H1 (cell line): ENCODE measurements around the gene FBLN5. TPM values are rescaled to one million over a fixed set of nuclear protein-coding genes. Genes with fewer than 3 reads are reported as not detected.

Source experiments
- CTCF ChIA-PET: fragments of 300-600 bp; sonication (Branson Sonifier 250); formaldehyde crosslinking; loops from one replicate; lab custom pipeline; 2021; ENCODE audit not compliant: partially characterized antibody; lab: Charles Lee
- POLR2A ChIA-PET: fragments of 300-600 bp; sonication (Branson Sonifier 250); formaldehyde crosslinking; loops from one replicate; lab custom pipeline; 2021; ENCODE audit warnings: inconsistent platforms; ENCODE audit not compliant: partially characterized antibody; lab: Charles Lee
- DNase-seq, 2 experiments: peaks; one replicate each; pipeline versions ENCODE4 v3.0.0 to v3.0.0-alpha.2; 2010 to 2022; ENCODE audit warnings: low spot score in 2 of 2, low read depth in 1 of 2, mixed read lengths in 1 of 2
- FAIRE-seq: peaks from 2 replicates; lab custom pipeline; 2011; peaks lifted over from hg19 to GRCh38; lab: Jason Lieb, UNC
- H2AFZ ChIP-seq: 2 replicates; pipeline ENCODE4 v1.8.1; 2012; ENCODE audit warnings: low read length, inconsistent platforms
- H2AK5ac ChIP-seq: 2 replicates; pipeline ENCODE4 v1.6.1; 2013; ENCODE audit warnings: low read depth, low read length
- H2BK120ac ChIP-seq: replicated peaks from 2 replicates; pipeline ENCODE3; 2013; ENCODE audit warnings: low read depth, low read length, inconsistent platforms
- H2BK12ac ChIP-seq: 2 replicates; pipeline ENCODE4 v1.6.1; 2013; ENCODE audit warnings: low read depth, low read length
- H2BK15ac ChIP-seq: 2 replicates; pipeline ENCODE4 v1.6.1; 2013; ENCODE audit warnings: low read length
- H2BK20ac ChIP-seq: 2 replicates; pipeline ENCODE4 v1.6.1; 2013; ENCODE audit warnings: low read length
- H2BK5ac ChIP-seq: 2 replicates; pipeline ENCODE4 v1.6.1; 2013; ENCODE audit warnings: low read depth, low read length
- H3K14ac ChIP-seq: 2 replicates; pipeline ENCODE4 v1.6.1; 2013; ENCODE audit warnings: inconsistent platforms; ENCODE audit not compliant: insufficient read length
- H3K18ac ChIP-seq: 2 replicates; pipeline ENCODE4 v1.6.1; 2013; ENCODE audit warnings: low read length; ENCODE audit errors: extremely low read depth
- H3K23ac ChIP-seq: 2 replicates; pipeline ENCODE4 v1.6.1; 2013; ENCODE audit warnings: inconsistent platforms; ENCODE audit not compliant: insufficient read length
- H3K23me2 ChIP-seq: 2 replicates; pipeline ENCODE4 v1.6.1; 2013; ENCODE audit warnings: low read depth, low read length
- H3K27ac ChIP-seq: 2 replicates; pipeline ENCODE4 v1.6.1; 2011; ENCODE audit warnings: low read depth, low read length, inconsistent platforms
- H3K27me3 ChIP-seq, 4 experiments: replicated peaks in 1 of 4; 1 replicate in 1 of 4; 2 replicates in 3 of 4; pipeline versions ENCODE4 v1.6.1 to v1.8.1; 2011 to 2013; ENCODE audit warnings: low read length in 3 of 4, mild to moderate bottlenecking in 3 of 4, inconsistent platforms in 2 of 4, mixed read lengths in 2 of 4, moderate library complexity in 1 of 4; ENCODE audit not compliant: control insufficient read depth in 3 of 4, insufficient read depth in 3 of 4; ENCODE audit errors: extremely low read depth in 1 of 4
- H3K36me3 ChIP-seq, 4 experiments: 2 replicates each; pipeline versions ENCODE4 v1.6.1 to v1.8.1; 2011 to 2013; ENCODE audit warnings: mild to moderate bottlenecking in 4 of 4, low read length in 3 of 4, moderate library complexity in 2 of 4, control low read depth in 1 of 4, inconsistent platforms in 1 of 4; ENCODE audit not compliant: insufficient read depth in 4 of 4, control insufficient read depth in 2 of 4
- H3K4ac ChIP-seq: replicated peaks from 2 replicates; pipeline ENCODE3; 2013; ENCODE audit warnings: low read length, low read depth, mixed read lengths, inconsistent platforms; ENCODE audit not compliant: insufficient read length
- H3K4me1 ChIP-seq, 4 experiments: replicated peaks in 1 of 4; 1 replicate in 1 of 4; 2 replicates in 3 of 4; pipeline versions ENCODE4 v1.6.1 to v1.8.1; 2011 to 2013; ENCODE audit warnings: low read length in 3 of 4, inconsistent platforms in 2 of 4, mixed read lengths in 1 of 4; ENCODE audit not compliant: insufficient read depth in 4 of 4, control insufficient read depth in 3 of 4
- H3K4me2 ChIP-seq, 2 experiments: 2 replicates each; pipeline versions ENCODE4 v1.6.1 to v1.8.1; 2011 to 2013; ENCODE audit warnings: low read depth in 2 of 2, low read length in 2 of 2, control low read depth in 1 of 2, inconsistent platforms in 1 of 2, mild to moderate bottlenecking in 1 of 2; ENCODE audit not compliant: insufficient read depth in 1 of 2
- H3K4me3 ChIP-seq, 4 experiments: fragments of 200-600, 300-600 bp in 1 of 4; sonication (generic), shearing (Covaris generic), sonication (Bioruptor Twin) in 1 of 4; 2 replicates each; pipeline versions ENCODE4 v1.5.1 to v1.8.1; 2011 to 2016; ENCODE audit warnings: low read length in 4 of 4, low read depth in 3 of 4, control low read depth in 2 of 4, inconsistent platforms in 2 of 4, mild to moderate bottlenecking in 2 of 4, mixed read lengths in 1 of 4, moderate library complexity in 1 of 4; ENCODE audit not compliant: insufficient read depth in 2 of 4; ENCODE audit errors: extremely low read depth in 1 of 4
- H3K56ac ChIP-seq: replicated peaks from 2 replicates; pipeline ENCODE3; 2013; ENCODE audit warnings: low read depth, mild to moderate bottlenecking, mixed read lengths, low read length, inconsistent platforms; ENCODE audit not compliant: insufficient read length
- H3K79me1 ChIP-seq: 2 replicates; pipeline ENCODE4 v1.6.1; 2013; ENCODE audit warnings: low read depth, low read length, control low read depth
- H3K79me2 ChIP-seq, 2 experiments: 2 replicates each; pipeline versions ENCODE4 v1.6.1 to v1.8.1; 2012 to 2013; ENCODE audit warnings: low read length in 2 of 2, mild to moderate bottlenecking in 2 of 2, inconsistent platforms in 1 of 2; ENCODE audit not compliant: insufficient read depth in 2 of 2, control insufficient read depth in 1 of 2
- H3K9ac ChIP-seq, 4 experiments: replicated peaks in 1 of 4; 1 replicate in 1 of 4; 2 replicates in 3 of 4; pipeline versions ENCODE4 v1.6.1 to v1.8.1; 2011 to 2013; ENCODE audit warnings: low read depth in 3 of 4, low read length in 3 of 4, control low read depth in 2 of 4, mild to moderate bottlenecking in 2 of 4, moderate library complexity in 2 of 4, inconsistent platforms in 1 of 4; ENCODE audit errors: extremely low read depth in 1 of 4
- H3K9me3 ChIP-seq, 2 experiments: 2 replicates each; pipeline versions ENCODE4 v1.6.1 to v1.8.1; 2012 to 2013; ENCODE audit warnings: mild to moderate bottlenecking in 2 of 2, moderate library complexity in 2 of 2, control low read depth in 1 of 2, inconsistent platforms in 1 of 2, low read depth in 1 of 2, low read length in 1 of 2, mixed read lengths in 1 of 2; ENCODE audit not compliant: insufficient read depth in 2 of 2
- H4K20me1 ChIP-seq, 2 experiments: replicated peaks in 1 of 2; 2 replicates each; pipeline versions ENCODE3 to v1.8.1; 2011 to 2013; ENCODE audit warnings: inconsistent platforms in 2 of 2, low read length in 2 of 2, mild to moderate bottlenecking in 1 of 2; ENCODE audit not compliant: insufficient read depth in 2 of 2, control insufficient read depth in 1 of 2
- H4K5ac ChIP-seq: 2 replicates; pipeline ENCODE4 v1.6.1; 2013; ENCODE audit warnings: low read length, low read depth, mixed read lengths, inconsistent platforms; ENCODE audit not compliant: insufficient read length
- H4K8ac ChIP-seq: 2 replicates; pipeline ENCODE4 v1.8.0; 2013; ENCODE audit warnings: mild to moderate bottlenecking, moderate library complexity, low read length, inconsistent platforms; ENCODE audit not compliant: insufficient read depth; ENCODE audit errors: extremely low read depth
- H4K91ac ChIP-seq: replicated peaks from 2 replicates; pipeline ENCODE3; 2013; ENCODE audit warnings: low read length, mixed read lengths, inconsistent platforms; ENCODE audit not compliant: insufficient read length
- EZH2 ChIP-seq: fragments of 200-600 bp; sonication (generic); IDR thresholded peaks from 2 replicates; pipeline ENCODE4 v1.7.1; 2012; ENCODE audit warnings: low read depth, mild to moderate bottlenecking, moderate library complexity, low read length, inconsistent platforms; ENCODE audit not compliant: severe bottlenecking
- FOSL1 ChIP-seq: IDR thresholded peaks from 2 replicates; pipeline ENCODE4 v1.6.1; 2011; ENCODE audit warnings: mild to moderate bottlenecking, low read depth, low read length, moderate library complexity; ENCODE audit not compliant: insufficient read depth
- PHF8 ChIP-seq: fragments of 200-600 bp; sonication (generic); conservative IDR thresholded peaks from 2 replicates; pipeline ENCODE4 v1.7.1; 2012; ENCODE audit warnings: low read depth, mild to moderate bottlenecking, inconsistent platforms, low read length, moderate library complexity
- RAD21 ChIP-seq, 2 experiments: IDR thresholded peaks in 1 of 2; conservative IDR thresholded peaks in 1 of 2; 2 replicates each; pipeline ENCODE4 v1.6.1; 2011; ENCODE audit warnings: low read depth in 2 of 2, low read length in 2 of 2, improper control_type of control experiment in 1 of 2, inconsistent platforms in 1 of 2, mild to moderate bottlenecking in 1 of 2, moderate library complexity in 1 of 2
- RNF2 ChIP-seq: fragments of 200-900, 300-1000 bp; sonication (generic); IDR thresholded peaks from 2 replicates; pipeline ENCODE4 v1.7.1; 2016; ENCODE audit warnings: borderline replicate concordance, low read depth, mild to moderate bottlenecking, antibody characterized with exemption, low read length; ENCODE audit not compliant: poor library complexity, severe bottlenecking; ENCODE audit errors: missing control alignments
- SP4 ChIP-seq: IDR thresholded peaks from 2 replicates; pipeline ENCODE4 v1.6.1; 2012; ENCODE audit warnings: low read length, inconsistent platforms
- TCF12 ChIP-seq: IDR thresholded peaks from 2 replicates; pipeline ENCODE4 v1.6.1; 2011; ENCODE audit warnings: low read depth, mild to moderate bottlenecking, low read length
- WGBS, 2 experiments: shearing (Covaris generic) in 1 of 2; methylation state at CpG; one replicate each; pipeline versions ENCODE4 v1.1.6 to v1.1.7; 2013 to 2015; ENCODE audit warnings: low lambda C conversion rate in 2 of 2, mixed read lengths in 2 of 2, inconsistent platforms in 1 of 2, low coverage in 1 of 2, missing lambda C conversion rate in 1 of 2; ENCODE audit not compliant: insufficient replicate concordance in 2 of 2, insufficient coverage in 1 of 2, insufficient read length in 1 of 2; ENCODE audit errors: extremely low coverage in 1 of 2, missing lambda C conversion rate in 1 of 2; 5-methylcytosine and 5-hydroxymethylcytosine counted together
- polyA plus RNA-seq, 7 experiments: library from polyadenylated mRNA; depleted of rRNA in 3 of 7; stranded (reverse) in 5 of 7; unstranded in 2 of 7; fragments of >200 nt in 5 of 7; fragments of 200-250 nt in 2 of 7; gene quantifications; 1 replicate in 5 of 7; 2 replicates in 1 of 7; 4 replicates in 1 of 7; pipeline versions ENCODE4 v1.2.1 to v1.2.3, GENCODE V29; 2011 to 2013; ENCODE audit warnings: missing spikeins in 2 of 7, mixed read lengths in 2 of 7
- total RNA-seq: library from RNA; stranded (reverse); fragmentation: NEBNext Ultra II Directional; extraction: Animal tissue kit (Norgen Biotek cat#: 25700); gene quantifications from 2 replicates; pipeline ENCODE4 v1.2.1, GENCODE V29; 2021

The FBLN5 gene
- total and polyA plus RNA-seq, 2 of the 8 experiments (the other 6 are each of a cell fraction or from before 2014, with no cell fraction given) = 0.88 to 3.5 TPM

GRCh38 chr14:91870001-91870400 lies 77.5 kb downstream of the FBLN5 start:
- H3K56ac ChIP-seq = no peak overlapping the region
- H2AK5ac ChIP-seq = no peak overlapping the region
- POLR2A ChIA-PET = no interaction called here
- no peak overlapping the region for H3K23ac ChIP-seq
- no peak overlapping the region for H3K14ac ChIP-seq
- no peaks in the 10 kb centered on the region for H3K27me3 ChIP-seq
- no peak overlapping the region for H3K4me2 ChIP-seq
- DNase-seq (no peak), FAIRE-seq (no peak)
- H3K9ac ChIP-seq = no peak overlapping the region
- CTCF ChIA-PET = interaction anchor here (2.6 kb wide), 1 partner anchor 11 kb away, joined by 8 read pairs; no protein-coding TSS in a partner anchor
- H3K23me2 ChIP-seq = no peaks in the 10 kb centered on the region
- H3K4ac ChIP-seq = no peak overlapping the region
- no peak overlapping the region for H2AFZ ChIP-seq
- no peak overlapping the region for H2BK12ac ChIP-seq
- H4K20me1 ChIP-seq = no peaks in the 10 kb centered on the region
- H2BK15ac ChIP-seq = no peak overlapping the region
- H3K36me3 ChIP-seq = no peaks in the 10 kb centered on the region
- H4K5ac ChIP-seq = no peak overlapping the region
- no peak overlapping the region for H2BK20ac ChIP-seq
- no peak overlapping the region for H4K91ac ChIP-seq
- H3K27ac ChIP-seq = no peak overlapping the region
- no peak overlapping the region for H4K8ac ChIP-seq
- H3K4me3 ChIP-seq = no peak overlapping the region
- WGBS, 2 experiments = 91% methylated on average over 16 of the region's 16 CpGs; no CpG with 5 or more reads in 1 of the 2 experiments
- H3K18ac ChIP-seq = no peak overlapping the region
- no peaks in the 10 kb centered on the region for H3K79me1 ChIP-seq
- H3K4me1 ChIP-seq = no peaks in the 10 kb centered on the region
- TF ChIP-seq TCF12 (no peak), SP4 (no peak), FOSL1 (no peak), RAD21 (IDR thresholded peaks at IDR 0.05 in 1 of 2, conservative IDR thresholded peaks at IDR 0.05 in 1 of 2; ENCODE audit: low read depth in 2 of 2, low read length in 2 of 2) (no peak), EZH2 (no peak), PHF8 (no peak), RNF2 (no peak)
- no peak overlapping the region for H2BK120ac ChIP-seq
- H3K79me2 ChIP-seq = no peaks in the 10 kb centered on the region
- no peaks in the 10 kb centered on the region for H3K9me3 ChIP-seq
- H2BK5ac ChIP-seq = no peak overlapping the region
